Ovary (tissue), 9 donors: ENCODE data around the gene PRKCE. TPM values are rescaled to one million over a fixed set of nuclear protein-coding genes. Genes with fewer than 3 reads are reported as not detected.

ENCODE experiments used
- DNase-seq, 5 donors: peaks; one replicate each; pipeline ENCODE4 v3.0.0-alpha.2; 2019 to 2020
- H3K27ac ChIP-seq, 2 donors: fragments of 200-600 bp; one replicate each; pipeline versions ENCODE4 v1.5.1 to v1.8.0; 2019 to 2022
- H3K27me3 ChIP-seq: fragments of 200-600 bp; one replicate; pipeline ENCODE4 v1.8.0; 2022
- H3K36me3 ChIP-seq: fragments of 200-600 bp; sonication (generic); one replicate; pipeline ENCODE4 v1.5.1; 2019
- H3K4me1 ChIP-seq: one replicate; pipeline ENCODE4 v1.8.1; 2013; ENCODE audit warnings: mild to moderate bottlenecking, moderate library complexity; ENCODE audit not compliant: insufficient read depth
- H3K4me3 ChIP-seq: fragments of 200-600 bp; sonication (generic); one replicate; pipeline ENCODE4 v1.5.1; 2017
- H3K9me3 ChIP-seq, 2 donors: fragments of 200-600 bp in 1 of 2; sonication (generic) in 1 of 2; one replicate each; pipeline versions ENCODE4 v1.5.1 to v1.8.1; 2013 to 2019; ENCODE audit warnings: mild to moderate bottlenecking in 1 of 2, moderate library complexity in 1 of 2
- EP300 ChIP-seq: sonication (generic); formaldehyde crosslinking; IDR thresholded peaks from one replicate; pipeline ENCODE4 v1.6.1; 2017; ENCODE audit warnings: antibody characterized with exemption
- POLR2A ChIP-seq: fragments of 450-650 bp; IDR thresholded peaks from one replicate; pipeline ENCODE4 v1.6.1; 2017; ENCODE audit warnings: antibody characterized with exemption, mild to moderate bottlenecking, moderate library complexity
- WGBS, 3 donors: extraction: QIAGEN DNeasy Blood & Tissue Kit in 1 of 3; methylation state at CpG; one replicate each; pipeline versions ENCODE4 v1.1.5 to v1.1.7; 2013 to 2017; 5-methylcytosine and 5-hydroxymethylcytosine counted together
- intact Hi-C, 4 donors: fragments of 100-400 bp; cut with DNase I; formaldehyde crosslinking; loops; one replicate each; pipeline versions ENCODE4 v1.11.0 to v1.15.1; 2022 to 2023
- polyA plus RNA-seq, 2 donors: library from polyadenylated mRNA; stranded (reverse); fragments of 200-250 nt in 1 of 2; fragments of 350-450 nt in 1 of 2; fragmentation: Illumina TruSeq in 1 of 2; extraction: RNeasy Lipid Tissue Mini Kit (QIAGEN cat#74804) in 1 of 2; gene quantifications; one replicate each; pipeline ENCODE4 v1.2.3, GENCODE V29; 2013 to 2014
- total RNA-seq, 7 donors: library from RNA; depleted of rRNA in 2 of 7; stranded (reverse); fragments of >200 nt in 2 of 7; fragmentation: NEBNext Ultra II Directional in 3 of 7; extraction: Animal tissue kit (Norgen Biotek cat#: 25700) in 3 of 7; gene quantifications; one replicate each; pipeline versions ENCODE4 v1.1.0 to v1.2.4, GENCODE V29; 2016 to 2023
- TF ChIP-seq, protein P1 (sequence below), 3 donors: fragments of 450-650 bp in 2 of 3; fragments of 200-600 bp in 1 of 3; IDR thresholded peaks; one replicate each; pipeline versions ENCODE4 v1.5.1 to v1.8.0; 2016 to 2022; ENCODE audit warnings: antibody characterized with exemption in 3 of 3, mild to moderate bottlenecking in 1 of 3
- donor health status: DM: no; HTN: no; CAD: no; lungs with moderate emphysema.
- donor health status: DM: no; HTN: no; CAD: no.
- donor health status: Bipolar disorder and iron deficiency.
- donor health status: DM: yes; HTN: yes; CAD: no.
- donor health status: DM: no; HTN: no; CAD: no.
- donor health status: DM: yes; HTN: yes; CAD: no.

The PRKCE gene
- total and polyA plus RNA-seq, 9 donors = 3.1 to 22.8 (median 12.8) TPM

DNA sequence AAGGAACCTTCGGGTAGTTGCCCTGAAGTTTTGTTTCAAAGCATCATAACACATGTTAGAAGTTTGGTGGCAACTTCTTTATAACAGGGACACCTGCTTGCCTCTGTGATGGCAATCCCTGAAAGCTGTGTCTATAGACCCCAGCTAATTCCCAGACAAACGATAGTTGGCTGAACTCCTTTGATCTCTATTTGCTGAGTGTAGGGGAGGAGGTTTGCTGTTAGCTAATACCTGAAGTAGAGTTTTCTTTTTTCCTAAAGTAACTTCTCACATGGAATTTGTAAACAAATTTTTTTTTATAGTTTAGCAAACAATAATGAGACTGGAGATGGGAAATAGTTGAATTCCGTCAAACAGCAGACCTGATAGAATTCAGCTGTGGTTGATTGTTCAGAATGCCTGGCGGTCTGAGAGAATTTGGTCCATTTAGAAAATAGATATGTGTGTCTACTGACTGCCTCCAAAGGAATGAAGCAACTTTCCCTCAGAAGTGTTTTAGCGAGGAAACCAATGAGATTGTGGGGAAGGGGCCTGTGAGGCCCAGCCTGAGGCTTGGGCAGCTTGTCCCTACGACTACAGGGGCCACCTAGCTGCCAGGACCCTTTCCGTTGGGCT lies 522.3 kb downstream of the PRKCE start:
- no peak overlapping the region for H3K27ac ChIP-seq
- 60 to 66% (median 63%) methylated on average over 7 of the region's 7 CpGs for WGBS, 3 donors
- H3K27me3 ChIP-seq = no peaks in the 10 kb centered on the region
- DNase-seq = no peak
- TF ChIP-seq EP300 (no peak), POLR2A (no peak)
- TF ChIP-seq, protein P1, sequence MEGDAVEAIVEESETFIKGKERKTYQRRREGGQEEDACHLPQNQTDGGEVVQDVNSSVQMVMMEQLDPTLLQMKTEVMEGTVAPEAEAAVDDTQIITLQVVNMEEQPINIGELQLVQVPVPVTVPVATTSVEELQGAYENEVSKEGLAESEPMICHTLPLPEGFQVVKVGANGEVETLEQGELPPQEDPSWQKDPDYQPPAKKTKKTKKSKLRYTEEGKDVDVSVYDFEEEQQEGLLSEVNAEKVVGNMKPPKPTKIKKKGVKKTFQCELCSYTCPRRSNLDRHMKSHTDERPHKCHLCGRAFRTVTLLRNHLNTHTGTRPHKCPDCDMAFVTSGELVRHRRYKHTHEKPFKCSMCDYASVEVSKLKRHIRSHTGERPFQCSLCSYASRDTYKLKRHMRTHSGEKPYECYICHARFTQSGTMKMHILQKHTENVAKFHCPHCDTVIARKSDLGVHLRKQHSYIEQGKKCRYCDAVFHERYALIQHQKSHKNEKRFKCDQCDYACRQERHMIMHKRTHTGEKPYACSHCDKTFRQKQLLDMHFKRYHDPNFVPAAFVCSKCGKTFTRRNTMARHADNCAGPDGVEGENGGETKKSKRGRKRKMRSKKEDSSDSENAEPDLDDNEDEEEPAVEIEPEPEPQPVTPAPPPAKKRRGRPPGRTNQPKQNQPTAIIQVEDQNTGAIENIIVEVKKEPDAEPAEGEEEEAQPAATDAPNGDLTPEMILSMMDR (IDR thresholded peaks at IDR 0.05) = no peak
- no peak overlapping the region for H3K4me3 ChIP-seq
- H3K9me3 ChIP-seq = no peaks in the 10 kb centered on the region
- H3K36me3 ChIP-seq = no peaks in the 10 kb centered on the region
- H3K4me1 ChIP-seq = no peaks in the 10 kb centered on the region
- intact Hi-C loops = no loop called here

GRCh38 chr2:46174345-46175170 lies 523.1 kb downstream of the PRKCE start:
- Histone ChIP-seq H3K9me3 (no peaks in the 10 kb centered on the region), H3K4me1 (peaks cover 2% of the 10 kb centered on the region), H3K27me3 (no peaks in the 10 kb centered on the region), H3K4me3 (no peak overlapping the region), H3K36me3 (no peaks in the 10 kb centered on the region), H3K27ac (no peak overlapping the region)
- intact Hi-C loops = no loop called here
- TF ChIP-seq EP300 = no peak
- no peak for TF ChIP-seq POLR2A
- TF ChIP-seq, protein P1 (IDR thresholded peaks at IDR 0.05) = no peak
- DNase-seq = no peak
- 85 to 88% (median 87%) methylated on average over 14 of the region's 14 CpGs for WGBS, 3 donors

DNA sequence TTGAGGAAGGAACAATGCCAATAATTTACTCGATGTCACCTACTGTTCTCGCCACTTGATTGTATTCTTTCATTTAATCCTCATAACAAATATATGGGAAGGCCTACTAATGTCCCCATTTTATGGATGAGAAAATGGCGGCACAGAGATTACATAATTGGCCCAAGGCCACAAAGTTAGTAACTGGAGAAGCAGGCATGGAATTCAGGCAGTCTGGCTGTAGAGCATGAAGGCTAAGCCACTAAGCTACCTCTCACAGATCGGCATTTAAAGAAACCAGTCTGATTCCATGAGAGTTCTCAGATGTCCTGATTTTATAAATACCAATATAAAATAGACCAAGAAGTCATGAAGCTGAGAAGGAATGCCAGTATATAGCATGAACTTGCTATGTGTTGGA lies 523.9 kb downstream of the PRKCE start:
- no peak overlapping the region for H3K4me3 ChIP-seq
- WGBS, 3 donors = 83 to 91% (median 90%) methylated on average over 4 of the region's 4 CpGs
- peaks cover 7% of the 10 kb centered on the region for H3K4me1 ChIP-seq
- no peaks in the 10 kb centered on the region for H3K9me3 ChIP-seq
- no peak for DNase-seq
- H3K27me3 ChIP-seq = no peaks in the 10 kb centered on the region
- intact Hi-C loops = no loop called here
- H3K36me3 ChIP-seq = no peaks in the 10 kb centered on the region
- H3K27ac ChIP-seq = no peak overlapping the region
- TF ChIP-seq POLR2A = no peak
- TF ChIP-seq, protein P1 (IDR thresholded peaks at IDR 0.05) = no peak
- TF ChIP-seq EP300 = no peak

GRCh38 chr2:46177461-46178089 lies 526.1 kb downstream of the PRKCE start:
- no peak overlapping the region for H3K4me3 ChIP-seq
- no peaks in the 10 kb centered on the region for H3K9me3 ChIP-seq
- intact Hi-C loops = no loop called here
- no peak for TF ChIP-seq POLR2A
- TF ChIP-seq, protein P1 (IDR thresholded peaks at IDR 0.05) = no peak
- TF ChIP-seq EP300 = no peak
- no peaks in the 10 kb centered on the region for H3K27me3 ChIP-seq
- no peak overlapping the region for H3K27ac ChIP-seq
- WGBS, 3 donors = 95 to 96% (median 96%) methylated on average over 6 of the region's 6 CpGs
- H3K4me1 ChIP-seq = peaks cover 7% of the 10 kb centered on the region
- H3K36me3 ChIP-seq = no peaks in the 10 kb centered on the region
- no peak for DNase-seq
